Fibroblast of peridontal ligament (primary cell): ENCODE data around the gene NEK7.
"Not testable (repeated sequence)": the region's sequence is repeated elsewhere in the genome, so short reads cannot be mapped to it uniquely, and the experiment has no call there.

Experiments
- DNase-seq: peaks from one replicate; pipeline ENCODE4 v3.0.0-alpha.2; 2010; ENCODE audit errors: extremely low read depth

Gene NEK7

DNA sequence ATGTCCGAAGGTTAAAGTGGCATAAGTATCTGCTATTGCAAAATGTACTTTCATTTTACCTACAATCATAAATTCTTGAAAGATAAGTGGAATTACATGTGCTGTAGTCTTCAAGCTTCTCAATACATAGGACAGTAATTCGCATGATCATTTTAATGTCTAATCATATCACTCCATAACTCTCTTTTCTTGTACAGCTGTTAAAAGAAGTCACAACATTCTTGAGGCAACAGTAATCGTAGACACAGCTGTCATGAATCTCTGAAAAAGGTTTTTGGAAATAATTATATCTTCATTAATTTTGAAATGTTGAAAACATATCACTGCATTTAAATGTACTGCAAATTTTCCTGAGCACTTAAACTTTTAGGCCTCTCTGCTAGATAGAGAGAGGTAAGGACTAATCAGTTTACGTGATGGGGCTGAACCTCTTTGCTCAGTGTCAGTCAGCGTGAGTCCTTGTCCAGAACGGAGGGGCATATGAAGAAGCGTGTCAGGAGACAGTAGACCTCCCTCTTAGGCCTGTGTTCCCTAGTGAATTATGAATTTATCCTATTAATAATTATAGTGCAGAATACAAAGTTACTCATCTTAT, 133.4 kb downstream of the NEK7 start:
- DNase-seq, result no peak

- no peak for DNase-seq
Observed at GRCh38 chr1:198291036-198291435, 134.2 kb downstream of the NEK7 start.

DNA sequence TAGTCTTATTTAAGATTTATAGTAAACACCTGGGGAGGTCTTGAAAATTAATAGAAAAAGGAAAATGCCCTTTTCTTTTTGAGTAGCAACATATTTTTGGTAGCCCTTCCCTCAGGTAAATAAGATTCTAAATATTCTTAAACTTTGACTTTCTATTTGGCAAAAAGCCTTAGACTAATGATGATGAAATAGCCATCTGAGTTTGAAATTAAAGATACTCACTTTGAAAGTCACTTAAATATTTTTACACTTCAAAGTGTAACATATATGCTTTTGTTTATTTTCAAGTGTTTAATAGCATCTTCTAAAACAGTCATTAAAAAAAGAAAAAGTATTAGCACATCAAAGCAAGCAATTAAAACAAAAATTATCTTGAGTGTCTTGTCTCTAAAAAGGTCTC, 135.1 kb downstream of the NEK7 start:
- no peak for DNase-seq

DNA sequence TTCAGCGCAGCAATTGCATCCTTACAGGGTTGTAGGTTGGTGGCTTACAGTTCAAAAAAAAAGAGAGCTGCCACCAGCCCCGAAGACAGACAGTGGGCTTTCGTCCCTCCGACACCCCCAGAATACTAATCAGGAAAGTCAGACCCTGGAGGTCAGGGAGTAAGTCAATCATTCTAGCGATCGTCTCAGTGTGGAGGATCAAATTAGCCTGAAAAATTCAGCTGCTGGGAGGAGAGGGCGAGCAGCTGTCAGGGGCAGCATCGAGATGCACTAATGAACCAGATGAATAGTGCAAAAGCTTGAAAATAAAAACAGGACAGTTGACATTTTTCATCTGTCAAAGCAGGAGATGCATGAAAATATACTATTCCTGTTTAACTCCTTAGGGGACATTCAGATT, 138.4 kb downstream of the NEK7 start:
- no peak for DNase-seq

DNA sequence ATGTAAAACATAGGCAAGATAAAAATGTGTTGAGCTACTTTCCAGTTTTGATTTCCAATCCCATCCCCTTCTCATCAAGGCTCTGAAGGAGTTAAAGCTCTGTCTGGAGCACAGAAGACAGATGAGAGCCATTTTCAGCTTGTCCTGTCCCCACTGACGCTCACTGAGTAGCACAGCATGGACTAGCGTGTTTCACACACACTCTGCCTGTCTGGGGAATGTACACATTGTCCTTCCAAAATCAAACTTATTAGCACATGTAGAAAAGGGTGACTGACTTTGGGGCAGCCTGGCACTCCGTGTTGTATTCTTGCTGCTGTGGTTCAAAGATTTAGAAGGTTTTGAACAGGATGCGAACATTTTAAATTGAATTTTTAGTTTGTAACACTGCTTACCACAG, 139.2 kb downstream of the NEK7 start:
- DNase-seq, result no peak

GRCh38 chr1:198297281-198297680, 140.5 kb downstream of the NEK7 start:
- DNase-seq, result no peak

DNA sequence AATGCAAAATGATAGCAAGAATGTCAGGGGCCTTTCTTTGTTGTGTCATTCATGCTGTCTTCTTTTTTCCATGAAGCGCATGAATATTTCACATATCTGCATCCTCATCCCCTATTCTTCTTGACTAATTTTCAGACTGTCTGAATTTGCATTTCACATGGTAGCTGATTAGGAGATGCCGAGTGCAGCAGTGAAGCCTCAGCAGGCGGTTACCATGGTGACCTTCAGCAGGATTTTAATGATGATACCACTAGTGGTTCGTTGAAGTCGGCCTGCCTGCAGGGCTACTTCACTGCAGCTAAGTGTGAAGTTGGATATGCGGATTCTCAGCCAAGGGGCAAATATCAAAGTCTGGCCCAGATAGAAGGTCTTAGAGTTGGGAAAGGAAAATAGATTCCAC, 141.8 kb downstream of the NEK7 start:
- DNase-seq, result no peak

GRCh38 chr1:198300451-198300850, 143.7 kb downstream of the NEK7 start:
- DNase-seq, result no peak

GRCh38 chr1:198304431-198304830, 147.6 kb downstream of the NEK7 start:
- no peak for DNase-seq

GRCh38 chr1:198314817-198315216, 158.0 kb downstream of the NEK7 start:
- not testable (repeated sequence) for DNase-seq

DNA sequence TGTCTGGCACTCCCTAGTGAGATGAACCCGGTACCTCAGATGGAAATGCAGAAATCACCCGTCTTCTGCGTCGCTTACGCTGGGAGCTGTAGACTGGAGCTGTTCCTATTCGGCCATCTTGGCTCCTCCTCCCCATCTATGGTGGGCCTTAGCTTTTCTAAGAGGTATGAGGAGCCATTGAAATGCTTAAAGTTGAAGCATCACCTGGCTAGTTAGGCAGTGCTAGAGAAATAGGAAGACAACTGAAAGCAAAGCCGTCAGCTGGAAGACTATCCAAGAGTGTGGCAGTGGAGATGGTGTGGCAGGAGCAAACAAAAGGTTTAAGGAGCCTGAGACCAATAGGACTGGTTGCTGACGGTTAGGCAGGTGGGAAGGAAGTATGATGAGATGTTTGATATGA, 158.5 kb downstream of the NEK7 start:
- DNase-seq, result not testable (repeated sequence)

- no peak for DNase-seq
Observed at GRCh38 chr1:198316546-198317100, 159.8 kb downstream of the NEK7 start.

GRCh38 chr1:198318085-198318484, 161.3 kb downstream of the NEK7 start:
- DNase-seq, result no peak

GRCh38 chr1:198320759-198321158, 164.0 kb downstream of the NEK7 start:
- no peak for DNase-seq

GRCh38 chr1:198326232-198326631, 169.4 kb downstream of the NEK7 start:
- no peak for DNase-seq

DNA sequence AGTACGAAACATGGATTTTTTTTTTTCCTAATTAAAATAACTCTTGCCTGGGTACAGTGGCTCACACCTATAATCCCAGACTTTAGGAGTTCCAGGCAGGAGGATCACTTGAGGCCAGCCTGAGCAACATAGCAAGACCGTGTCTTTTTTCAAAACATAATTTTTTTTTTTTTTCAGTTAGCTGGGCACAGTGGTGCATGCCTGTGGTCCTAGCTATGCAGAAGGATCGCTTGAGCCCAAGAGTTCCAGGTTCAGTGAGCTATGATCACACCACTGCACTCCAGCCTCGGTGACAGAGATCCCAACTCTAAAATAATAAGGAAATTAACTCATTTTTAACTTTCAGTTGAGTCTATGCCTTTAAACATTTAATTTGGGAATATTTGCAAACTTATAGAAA, 170.1 kb downstream of the NEK7 start:
- DNase-seq, result peak; percentile 43

GRCh38 chr1:198328458-198329032, 171.7 kb downstream of the NEK7 start:
- no peak for DNase-seq

DNA sequence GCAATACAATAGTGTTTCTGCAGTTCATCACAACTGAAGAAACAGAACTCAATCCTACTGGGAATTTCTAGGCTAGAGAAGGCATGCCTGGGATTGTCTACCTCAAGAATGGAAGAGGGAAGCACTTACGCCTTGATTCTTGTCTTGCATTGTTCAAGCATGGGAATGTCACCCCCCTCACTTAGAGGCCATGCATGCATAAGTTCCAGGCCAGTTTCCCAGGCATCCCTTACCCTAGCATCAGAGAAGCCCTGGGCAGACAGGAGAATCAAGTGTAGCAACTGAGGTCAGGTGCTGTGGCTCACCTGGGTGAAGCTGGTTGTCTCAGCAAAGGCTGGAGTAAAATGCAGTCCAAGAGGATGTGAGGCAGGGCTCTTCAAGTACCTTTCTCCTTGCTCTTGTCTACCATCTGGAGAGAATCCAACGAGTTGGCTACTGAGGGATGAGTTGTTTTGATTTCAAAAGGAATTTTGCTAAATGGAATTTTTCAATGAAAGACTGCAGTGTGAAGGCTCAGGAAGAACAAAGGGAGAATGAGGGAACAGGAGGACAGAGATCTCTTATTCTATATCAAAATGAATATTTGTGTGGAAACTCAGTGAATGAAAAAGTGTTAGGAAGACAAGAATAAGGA, 174.3 kb downstream of the NEK7 start:
- no peak for DNase-seq

DNA sequence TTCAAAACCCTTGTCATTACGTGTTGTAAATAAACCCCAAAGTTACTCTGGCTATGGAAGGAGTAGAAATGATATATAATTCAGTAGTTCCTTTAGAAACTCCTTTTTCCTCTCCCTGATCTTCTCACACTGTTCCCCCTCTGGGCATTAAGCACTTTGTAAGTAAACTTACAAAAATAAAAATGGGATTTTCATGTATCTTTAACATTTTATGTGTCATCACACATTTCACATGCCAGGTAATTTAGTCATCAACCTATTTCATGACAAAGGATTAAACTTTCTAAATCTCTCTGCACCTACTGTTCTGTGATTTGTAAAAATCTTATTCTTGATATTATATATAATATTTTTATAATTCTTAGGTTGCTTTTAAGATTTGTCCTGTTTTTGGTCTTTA, 176.9 kb downstream of the NEK7 start:
- DNase-seq, result peak; percentile 15

DNA sequence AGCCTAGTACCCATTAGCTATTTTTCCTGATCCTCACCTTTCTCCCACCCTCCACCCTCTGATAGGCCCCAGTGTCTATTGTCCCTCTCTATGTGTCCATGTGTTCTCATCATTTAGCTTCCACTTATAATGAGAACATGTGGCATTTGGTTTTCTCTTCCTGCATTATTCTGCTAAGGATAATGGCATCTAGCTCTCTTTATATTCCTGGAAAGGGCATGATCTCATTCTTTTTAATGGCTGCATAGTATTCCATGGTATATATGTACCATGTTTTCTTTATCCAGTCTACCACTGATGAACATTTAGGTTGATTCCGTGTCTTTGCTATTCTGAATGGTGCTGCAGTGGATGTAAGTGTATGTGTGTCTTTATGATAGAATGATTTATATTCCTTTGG, 178.9 kb downstream of the NEK7 start:
- DNase-seq, result no peak

DNA sequence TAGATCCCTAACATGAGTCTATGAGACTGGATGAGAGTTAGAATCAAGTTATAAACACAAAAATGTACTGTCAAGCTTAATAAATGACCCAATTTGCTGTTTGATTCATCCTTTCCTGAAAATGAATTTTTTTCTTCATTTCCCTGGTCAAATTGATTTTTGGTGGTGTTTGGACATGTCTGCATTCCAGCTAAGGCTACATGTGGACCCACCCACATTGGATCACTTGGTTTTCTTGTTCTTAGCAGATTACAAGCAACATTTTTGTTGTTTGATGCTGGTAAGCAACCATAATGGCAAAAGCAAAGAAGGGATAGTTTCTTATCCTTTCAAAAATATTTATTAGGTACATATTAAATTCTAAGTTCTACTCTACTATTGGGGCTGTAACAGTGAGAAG, 181.1 kb downstream of the NEK7 start:
- no peak for DNase-seq

DNA sequence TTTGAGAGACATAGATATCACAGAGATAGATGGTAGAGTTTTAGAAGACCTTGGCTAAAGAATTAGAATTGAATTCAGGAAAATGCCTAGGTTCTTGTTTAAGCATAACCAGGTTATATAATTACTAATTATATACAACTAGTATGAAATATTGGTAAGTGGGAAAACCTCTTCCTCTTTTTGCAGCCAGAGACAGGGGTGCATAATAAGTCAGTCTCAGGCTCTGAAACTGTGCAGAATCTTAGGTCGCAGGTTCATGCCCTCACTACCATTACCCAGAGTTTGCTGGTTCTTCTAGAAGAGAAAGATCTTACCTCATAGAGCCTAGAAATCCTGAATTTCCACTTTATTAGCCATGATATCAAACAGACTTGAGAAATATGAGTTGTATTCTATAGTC, 183.3 kb downstream of the NEK7 start:
- no peak for DNase-seq

DNA sequence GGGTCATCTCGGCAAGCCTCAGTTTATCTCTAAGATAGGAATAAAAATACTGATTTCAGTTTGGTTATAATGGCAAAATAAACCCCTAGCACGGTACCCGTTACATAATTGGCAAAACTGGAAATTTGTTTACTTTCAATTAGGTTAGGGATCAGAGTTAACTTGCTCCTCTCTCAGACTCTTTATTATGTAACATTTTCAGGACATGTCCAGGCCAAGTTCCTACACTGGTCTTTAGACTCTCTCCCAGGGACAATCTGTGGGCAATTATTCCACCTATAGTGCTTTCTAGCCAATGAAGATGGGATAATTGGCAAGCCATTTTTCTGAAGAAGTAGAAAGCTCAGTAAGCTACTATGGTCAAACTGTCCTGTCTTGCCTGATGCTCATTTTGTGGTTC, 189.4 kb downstream of the NEK7 start:
- DNase-seq, result no peak
